GM12892 (cell line): ENCODE measurements around the gene DPH2.

Experiments used
- DNase-seq: peaks from one replicate; pipeline ENCODE4 v3.0.0; 2011; ENCODE audit not compliant: insufficient read length
- FAIRE-seq: peaks from 2 replicates; lab custom pipeline; 2011; peaks lifted over from hg19 to GRCh38; lab: Jason Lieb, UNC
- POLR2A ChIP-seq: IDR thresholded peaks from 2 replicates; pipeline ENCODE4 v1.6.1; 2011; ENCODE audit warnings: low read depth, low read length, control low read depth
- POLR2AphosphoS5 ChIP-seq: IDR thresholded peaks from 2 replicates; pipeline ENCODE4 v1.6.1; 2011; ENCODE audit warnings: low read depth, low read length, control low read depth
- TAF1 ChIP-seq: IDR thresholded peaks from 2 replicates; pipeline ENCODE4 v1.6.1; 2011; ENCODE audit warnings: low read depth, mild to moderate bottlenecking, control low read depth, low read length, borderline replicate concordance

The DPH2 gene

GRCh38 chr1:43973981-43974442 lies 4.2 kb downstream of the DPH2 start:
- TF ChIP-seq POLR2A (no peak), POLR2AphosphoS5 (no peak), TAF1 (no peak)
- no peak for DNase-seq
- no peak for FAIRE-seq

- FAIRE-seq (peak; percentile 99), DNase-seq (peak; percentile 98)
- TF ChIP-seq TAF1 = 0 out of 2 replicates have a peak, but pooled peaks have one; percentile 12
- TF ChIP-seq POLR2A = peak; percentile 69
- TF ChIP-seq POLR2AphosphoS5 = peak; percentile 82
Measured at GRCh38 chr1:43974443-43975248, 4.8 kb downstream of the DPH2 start, which contains the start of gene ATP6V0B. Gene ATP6V0B, plus strand, starts transcription at chr1:43974960. Its CDS starts 81 bp downstream, at chr1:43975041.

DNA sequence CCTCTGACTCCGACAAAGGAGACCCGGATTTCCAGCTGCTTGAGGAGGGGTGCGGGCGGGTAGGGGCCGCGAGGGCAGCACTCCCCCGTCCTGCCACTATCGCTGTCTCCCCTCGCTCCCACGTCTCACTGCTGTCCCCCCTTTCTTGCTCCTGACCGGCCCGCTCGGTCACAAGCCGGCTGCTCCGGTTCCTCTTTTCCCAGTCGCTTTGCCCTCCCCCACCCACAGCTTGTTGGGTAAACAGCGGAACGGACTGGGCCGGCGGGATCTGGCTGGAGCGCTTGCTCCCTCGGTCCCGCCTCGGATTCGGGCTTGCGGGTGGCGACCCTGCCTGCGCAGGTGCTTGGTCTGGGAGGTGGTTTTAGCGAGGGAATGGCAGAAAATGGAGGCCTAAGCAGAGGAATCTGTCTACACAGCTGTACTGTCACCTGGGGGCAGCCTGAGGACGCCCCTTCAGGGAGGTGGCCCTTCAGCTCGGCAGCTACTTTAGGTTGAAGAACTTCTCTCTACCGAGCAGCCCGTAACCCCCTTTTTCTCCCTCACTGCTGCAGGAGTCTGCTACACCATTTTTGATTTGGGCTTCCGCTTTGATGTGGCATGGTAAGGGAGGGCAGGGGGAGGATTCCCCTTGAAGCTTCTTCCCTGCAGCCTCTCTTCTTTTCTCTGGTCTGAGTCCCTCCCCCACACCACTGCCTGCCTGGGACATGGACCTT lies 5.6 kb downstream of the DPH2 start:
- FAIRE-seq (peak; percentile 67), DNase-seq (no peak)
- no peak for TF ChIP-seq POLR2A
- no peak for TF ChIP-seq POLR2AphosphoS5
- no peak for TF ChIP-seq TAF1

DNA sequence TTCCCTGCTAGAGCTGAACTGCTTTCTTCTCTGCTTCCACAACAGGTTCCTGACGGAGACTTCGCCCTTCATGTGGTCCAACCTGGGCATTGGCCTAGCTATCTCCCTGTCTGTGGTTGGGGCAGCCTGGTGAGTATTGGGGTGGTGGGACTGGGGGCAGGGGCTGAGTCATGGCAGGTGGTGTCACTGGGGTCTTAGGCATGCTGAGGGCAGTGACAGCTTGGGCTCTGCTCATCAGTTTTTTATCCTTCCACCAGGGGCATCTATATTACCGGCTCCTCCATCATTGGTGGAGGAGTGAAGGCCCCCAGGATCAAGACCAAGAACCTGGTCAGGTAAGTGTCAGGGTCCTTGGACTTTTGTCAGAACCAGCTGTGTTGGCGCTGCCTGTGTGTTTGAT lies 6.2 kb downstream of the DPH2 start:
- DNase-seq = no peak
- no peak for FAIRE-seq
- TF ChIP-seq POLR2A (no peak), TAF1 (no peak), POLR2AphosphoS5 (no peak)

DNA sequence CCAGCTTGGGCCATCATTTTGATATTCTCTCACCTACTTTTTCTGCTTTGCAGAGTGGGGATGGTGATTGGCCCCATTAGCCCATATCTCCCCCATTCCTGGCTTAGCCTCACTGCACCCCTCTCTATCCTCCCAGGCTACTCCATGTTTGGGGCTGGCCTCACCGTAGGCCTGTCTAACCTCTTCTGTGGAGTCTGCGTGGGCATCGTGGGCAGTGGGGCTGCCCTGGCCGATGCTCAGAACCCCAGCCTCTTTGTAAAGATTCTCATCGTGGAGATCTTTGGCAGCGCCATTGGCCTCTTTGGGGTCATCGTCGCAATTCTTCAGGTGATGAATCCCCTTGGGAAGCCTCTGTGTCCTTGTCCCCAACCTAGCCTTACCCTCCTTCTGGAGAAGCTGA lies 7.1 kb downstream of the DPH2 start:
- TF ChIP-seq POLR2A (no peak), TAF1 (no peak), POLR2AphosphoS5 (no peak)
- FAIRE-seq (no peak), DNase-seq (no peak)

DNA sequence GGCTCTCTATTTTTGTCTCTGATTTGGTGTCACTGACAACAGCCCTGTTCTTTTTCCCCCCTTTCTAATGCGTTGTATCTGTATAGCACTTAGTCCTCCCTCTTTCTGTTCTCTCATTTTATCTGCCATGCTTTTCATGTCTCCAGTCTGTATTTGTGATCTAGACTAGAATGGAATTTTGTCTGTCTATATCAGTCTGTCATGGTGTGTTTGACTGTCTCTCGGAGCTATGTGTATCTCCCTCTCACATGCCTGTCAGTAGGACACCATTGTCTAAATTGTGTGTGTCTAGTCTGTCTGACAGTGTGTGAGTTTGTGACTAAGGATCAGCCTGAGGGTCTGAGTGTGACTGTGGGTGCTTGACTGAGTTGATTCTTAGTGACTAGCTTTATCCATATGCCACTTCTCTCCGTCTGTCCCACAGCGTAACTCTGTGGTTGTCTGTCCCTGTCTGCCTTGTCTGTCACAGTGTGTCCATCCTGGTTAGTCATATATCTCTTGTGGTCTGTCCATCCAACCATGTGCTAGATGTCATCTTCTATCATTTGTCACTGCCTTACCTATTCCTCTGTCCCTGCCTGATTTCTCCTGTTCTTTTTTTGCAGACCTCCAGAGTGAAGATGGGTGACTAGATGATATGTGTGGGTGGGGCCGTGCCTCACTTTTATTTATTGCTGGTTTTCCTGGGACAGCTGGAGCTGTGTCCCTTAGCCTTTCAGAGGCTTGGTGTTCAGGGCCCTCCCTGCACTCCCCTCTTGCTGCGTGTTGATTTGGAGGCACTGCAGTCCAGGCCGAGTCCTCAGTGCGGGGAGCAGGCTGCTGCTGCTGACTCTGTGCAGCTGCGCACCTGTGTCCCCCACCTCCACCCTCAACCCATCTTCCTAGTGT lies 7.8 kb downstream of the DPH2 start:
- no peak for FAIRE-seq
- no peak for DNase-seq
- no peak for TF ChIP-seq POLR2A
- TF ChIP-seq POLR2AphosphoS5 = no peak
- TF ChIP-seq TAF1 = no peak

DNA sequence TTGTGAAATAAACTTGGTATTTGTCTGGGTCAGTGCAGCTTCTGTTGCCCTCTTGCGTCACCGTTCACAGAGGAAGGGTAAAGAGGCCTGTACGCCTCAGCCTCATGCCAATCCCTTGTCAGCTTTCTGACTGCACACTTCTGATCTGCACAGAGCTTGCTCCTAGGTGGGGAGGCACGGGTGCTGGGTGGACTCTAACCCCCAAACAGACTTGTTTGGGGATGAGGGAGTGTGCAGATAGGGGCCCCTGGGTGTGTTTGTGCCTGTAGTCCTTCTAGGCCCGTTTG lies 8.4 kb downstream of the DPH2 start:
- no peak for FAIRE-seq
- no peak for TF ChIP-seq POLR2A
- TF ChIP-seq TAF1 = no peak
- TF ChIP-seq POLR2AphosphoS5 = no peak
- no peak for DNase-seq

DNA sequence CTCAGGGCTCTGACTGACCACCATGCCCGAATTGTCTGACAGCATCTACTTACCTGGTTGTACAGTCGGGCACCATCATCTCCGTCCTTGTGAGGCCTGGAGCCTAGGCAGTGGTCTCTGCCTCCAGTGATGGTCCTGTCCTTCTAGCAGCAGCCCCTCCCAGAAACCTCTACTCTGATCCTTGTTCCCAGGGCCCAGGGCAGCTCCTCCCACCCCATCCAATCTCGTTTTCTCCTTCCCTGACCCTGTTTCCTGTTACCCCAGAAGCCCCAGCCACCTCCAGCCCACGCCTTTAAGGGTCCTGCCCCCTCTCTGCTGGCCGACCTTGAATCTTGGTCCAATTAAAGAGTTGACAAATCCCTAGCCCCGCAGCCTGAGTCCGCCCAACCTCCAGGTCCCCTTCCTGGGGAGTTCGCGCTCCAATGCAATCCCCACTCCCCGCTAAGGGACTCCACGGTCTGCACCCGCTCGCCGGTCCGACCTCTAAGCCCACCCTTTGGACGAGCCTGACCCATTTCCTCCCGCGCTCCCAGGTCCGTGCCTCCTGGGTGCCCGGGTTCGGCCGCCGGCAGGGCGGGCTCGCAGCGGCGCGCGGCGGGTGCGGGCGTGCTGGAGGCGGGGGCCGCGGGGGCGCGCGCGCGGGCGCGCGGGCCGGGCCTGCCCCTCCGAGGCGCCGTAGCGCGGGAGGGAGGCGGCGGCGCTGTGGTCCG lies 8.9 kb downstream of the DPH2 start, which contains the start of gene B4GALT2:
TSS of gene B4GALT2 (plus strand) at position 660 of the 710 bp plus-strand sequence. CDS start 1,951 bp downstream, outside the sequence.
- TF ChIP-seq TAF1 (no peak), POLR2AphosphoS5 (peak; percentile 50; the same call in 1 of the 2 replicates), POLR2A (peak; percentile 42)
- DNase-seq = peak; percentile 87
- no peak for FAIRE-seq

DNA sequence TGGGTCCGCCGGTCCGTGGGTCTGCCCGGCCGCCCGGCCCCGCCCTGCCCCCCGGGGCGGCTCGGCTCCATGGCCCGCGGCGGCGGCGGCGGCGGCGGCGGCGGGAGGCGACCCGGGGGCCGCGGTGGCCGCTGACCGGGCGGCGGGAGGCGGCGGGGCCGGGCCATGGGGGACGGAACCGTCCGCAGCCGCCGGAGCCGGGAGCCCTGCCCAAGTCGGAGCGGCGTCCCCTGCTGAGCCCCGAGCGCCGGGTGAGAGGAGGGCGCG lies 9.4 kb downstream of the DPH2 start:
- FAIRE-seq = no peak
- TF ChIP-seq POLR2AphosphoS5 (no peak), TAF1 (no peak), POLR2A (no peak)
- DNase-seq = no peak

GRCh38 chr1:43979528-43980254 lies 9.9 kb downstream of the DPH2 start:
- TF ChIP-seq TAF1 = no peak
- no peak for TF ChIP-seq POLR2AphosphoS5
- 0 out of 2 replicates have a peak, but pooled peaks have one; percentile 44 for TF ChIP-seq POLR2A
- FAIRE-seq (peak; percentile 80), DNase-seq (peak; percentile 71)
